Astrocyte (in vitro differentiated cells and primary cell): Measurements from ENCODE around the gene NTN3. TPM values are rescaled to one million over a fixed set of nuclear protein-coding genes. Genes with fewer than 3 reads are reported as not detected.

Experiments
- DNase-seq: peaks from one replicate; pipeline ENCODE4 v3.0.0-alpha.2; 2010; ENCODE audit warnings: low read depth
- FAIRE-seq: peaks from 2 replicates; lab custom pipeline; 2011; peaks lifted over from hg19 to GRCh38; lab: Jason Lieb, UNC
- H2AFZ ChIP-seq: 2 replicates; pipeline ENCODE4 v1.6.0; 2012; ENCODE audit warnings: low read depth, low read length, inconsistent platforms
- H3K27ac ChIP-seq: 2 replicates; pipeline ENCODE4 v1.5.1; 2011; ENCODE audit warnings: low read depth, low read length, inconsistent platforms
- H3K27me3 ChIP-seq: 2 replicates; pipeline ENCODE4 v1.6.0; 2011; ENCODE audit warnings: low read length, inconsistent platforms; ENCODE audit not compliant: insufficient read depth
- H3K36me3 ChIP-seq: 2 replicates; pipeline ENCODE4 v1.5.1; 2011; ENCODE audit warnings: low read length, inconsistent platforms; ENCODE audit not compliant: insufficient read depth
- H3K4me1 ChIP-seq: 2 replicates; pipeline ENCODE4 v1.5.1; 2011; ENCODE audit warnings: low read length, inconsistent platforms; ENCODE audit not compliant: insufficient read depth
- H3K4me2 ChIP-seq: 2 replicates; pipeline ENCODE4 v1.6.0; 2012; ENCODE audit warnings: low read length, inconsistent platforms
- H3K4me3 ChIP-seq: 2 replicates; pipeline ENCODE4 v1.5.1; 2011; ENCODE audit warnings: low read depth, mild to moderate bottlenecking, low read length, inconsistent platforms; ENCODE audit not compliant: insufficient read depth
- H3K79me2 ChIP-seq: 2 replicates; pipeline ENCODE4 v1.6.0; 2012; ENCODE audit warnings: mild to moderate bottlenecking, low read length, inconsistent platforms; ENCODE audit not compliant: insufficient read depth
- H3K9ac ChIP-seq: 2 replicates; pipeline ENCODE4 v1.6.0; 2012; ENCODE audit warnings: mild to moderate bottlenecking, low read length, inconsistent platforms
- H3K9me3 ChIP-seq: 2 replicates; pipeline ENCODE4 v1.5.1; 2012; ENCODE audit warnings: low read depth, mild to moderate bottlenecking, low read length, inconsistent platforms; ENCODE audit not compliant: insufficient read depth
- H4K20me1 ChIP-seq: 2 replicates; pipeline ENCODE4 v1.6.0; 2012; ENCODE audit warnings: low read length, inconsistent platforms; ENCODE audit not compliant: insufficient read depth
- H3K27ac Mint-ChIP-seq: one replicate; pipeline ENCODE4 v1.8.0; 2021; ENCODE audit warnings: mild to moderate bottlenecking, mixed read lengths; ENCODE audit not compliant: unreplicated experiment
- H3K27me3 Mint-ChIP-seq: one replicate; pipeline ENCODE4 v1.8.0; 2021; ENCODE audit warnings: low read depth, mixed read lengths; ENCODE audit not compliant: unreplicated experiment
- H3K36me3 Mint-ChIP-seq: one replicate; pipeline ENCODE4 v1.8.0; 2021; ENCODE audit warnings: low read depth, mixed read lengths; ENCODE audit not compliant: unreplicated experiment
- H3K4me1 Mint-ChIP-seq: one replicate; pipeline ENCODE4 v1.8.0; 2021; ENCODE audit warnings: low read depth, mixed read lengths; ENCODE audit not compliant: unreplicated experiment
- H3K4me3 Mint-ChIP-seq: one replicate; pipeline ENCODE4 v1.8.0; 2021; ENCODE audit warnings: mild to moderate bottlenecking, moderate library complexity, mixed read lengths; ENCODE audit not compliant: unreplicated experiment
- H3K9me3 Mint-ChIP-seq: one replicate; pipeline ENCODE4 v1.8.0; 2021; ENCODE audit warnings: mild to moderate bottlenecking, mixed read lengths; ENCODE audit not compliant: unreplicated experiment
- CTCF ChIP-seq: IDR thresholded peaks from 2 replicates; pipeline ENCODE4 v1.5.1; 2011; ENCODE audit warnings: low read depth, mild to moderate bottlenecking, inconsistent platforms, low read length, moderate library complexity; ENCODE audit not compliant: insufficient read depth
- EZH2 ChIP-seq: IDR thresholded peaks from 2 replicates; pipeline ENCODE4 v1.6.1; 2012; ENCODE audit warnings: mild to moderate bottlenecking, low read length, inconsistent platforms; ENCODE audit not compliant: insufficient read depth
- total RNA-seq: library from RNA; stranded (reverse); gene quantifications from 2 replicates; pipeline ENCODE4 v1.2.1, GENCODE V29; 2021

NTN3 gene
- total RNA-seq, 1 donor from 2014 or later, result 1.1 TPM

GRCh38 chr16:2450975-2451381 is 20.1 kb upstream of the NTN3 start:
- no peak overlapping the region for H3K27ac Mint-ChIP-seq
- no peaks in the 10 kb centered on the region for H3K79me2 ChIP-seq
- H3K9ac ChIP-seq, result no peak overlapping the region
- H3K36me3 ChIP-seq, result peaks cover 18% of the 10 kb centered on the region
- no peaks in the 10 kb centered on the region for H3K4me1 Mint-ChIP-seq
- no peaks in the 10 kb centered on the region for H3K27me3 Mint-ChIP-seq
- no peak overlapping the region for H2AFZ ChIP-seq
- H3K36me3 Mint-ChIP-seq, result peaks cover 14% of the 10 kb centered on the region
- FAIRE-seq (no peak), DNase-seq (no peak)
- no peak overlapping the region for H3K4me3 ChIP-seq
- H3K9me3 Mint-ChIP-seq, result no peaks in the 10 kb centered on the region
- H3K27ac ChIP-seq, result no peak overlapping the region
- TF ChIP-seq CTCF, result no peak
- no peak for TF ChIP-seq EZH2
- no peaks in the 10 kb centered on the region for H3K9me3 ChIP-seq
- peaks cover 14% of the 10 kb centered on the region for H4K20me1 ChIP-seq
- no peak overlapping the region for H3K4me2 ChIP-seq
- H3K27me3 ChIP-seq, result no peaks in the 10 kb centered on the region
- peaks cover 4% of the 10 kb centered on the region for H3K4me1 ChIP-seq
- no peak overlapping the region for H3K4me3 Mint-ChIP-seq

DNA sequence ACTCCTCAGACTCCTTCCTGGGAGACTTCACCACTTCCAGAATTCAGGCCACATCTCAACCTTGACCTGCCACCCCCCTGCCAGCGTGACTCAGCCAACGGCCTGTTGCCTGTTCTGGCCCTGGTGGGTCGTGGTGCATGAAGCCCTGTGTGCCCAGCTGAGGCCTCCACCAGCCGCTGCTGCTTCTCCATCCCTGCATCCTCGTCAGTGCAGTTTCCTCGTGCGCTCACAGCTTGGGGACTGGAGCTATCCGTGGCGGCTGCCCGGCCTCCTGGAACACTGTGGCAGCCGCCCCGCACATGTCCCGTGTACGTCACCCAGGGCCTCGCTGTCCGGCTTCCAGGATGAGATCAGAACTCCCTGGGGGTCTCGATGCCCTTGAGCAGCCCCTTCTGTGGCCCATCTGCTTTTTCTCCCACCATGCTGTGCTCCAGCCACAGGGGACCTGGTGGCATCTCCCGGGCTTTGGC is 19.2 kb upstream of the NTN3 start:
- peaks cover 13% of the 10 kb centered on the region for H3K36me3 Mint-ChIP-seq
- H3K79me2 ChIP-seq, result no peaks in the 10 kb centered on the region
- no peak overlapping the region for H3K27ac ChIP-seq
- no peak for FAIRE-seq
- H3K36me3 ChIP-seq, result peaks cover 20% of the 10 kb centered on the region
- peaks cover 4% of the 10 kb centered on the region for H3K4me1 ChIP-seq
- no peak overlapping the region for H3K4me2 ChIP-seq
- no peak overlapping the region for H3K4me3 ChIP-seq
- no peaks in the 10 kb centered on the region for H3K9me3 Mint-ChIP-seq
- no peaks in the 10 kb centered on the region for H3K9me3 ChIP-seq
- no peak overlapping the region for H3K9ac ChIP-seq
- H2AFZ ChIP-seq, result no peak overlapping the region
- H3K4me1 Mint-ChIP-seq, result no peaks in the 10 kb centered on the region
- H3K27me3 Mint-ChIP-seq, result no peaks in the 10 kb centered on the region
- no peak overlapping the region for H3K27ac Mint-ChIP-seq
- DNase-seq, result no peak
- TF ChIP-seq EZH2, result no peak
- TF ChIP-seq CTCF, result no peak
- peaks cover 19% of the 10 kb centered on the region for H4K20me1 ChIP-seq
- no peaks in the 10 kb centered on the region for H3K27me3 ChIP-seq
- no peak overlapping the region for H3K4me3 Mint-ChIP-seq

DNA sequence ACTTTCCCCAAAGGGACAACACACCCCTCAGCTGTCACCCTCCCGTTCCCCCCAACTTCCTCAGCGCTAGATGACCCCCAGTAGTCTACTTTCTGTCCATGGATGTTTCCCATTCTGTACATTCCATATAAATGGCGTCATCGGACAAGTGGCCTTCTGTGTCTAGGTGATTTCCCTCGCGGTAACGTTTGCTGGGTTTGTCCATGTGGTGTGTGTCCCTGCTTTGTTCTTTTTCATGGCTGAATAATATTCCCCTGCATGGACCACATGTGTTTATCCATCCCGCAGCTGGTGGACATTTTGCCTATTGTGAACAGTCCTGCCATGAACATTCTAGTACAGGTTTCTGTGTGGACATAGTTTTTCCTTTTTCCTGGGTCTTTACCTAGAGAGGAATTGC is 18.4 kb upstream of the NTN3 start:
- Histone ChIP-seq H3K4me3 (no peak overlapping the region), H3K4me1 (peaks cover 3% of the 10 kb centered on the region), H2AFZ (no peak overlapping the region), H4K20me1 (peaks cover 16% of the 10 kb centered on the region), H3K9me3 (no peaks in the 10 kb centered on the region), H3K79me2 (no peaks in the 10 kb centered on the region), H3K36me3 (peaks cover 18% of the 10 kb centered on the region), H3K27me3 (no peaks in the 10 kb centered on the region), H3K4me2 (no peak overlapping the region), H3K9ac (no peak overlapping the region), H3K27ac (no peak overlapping the region)
- H3K9me3 Mint-ChIP-seq, result no peaks in the 10 kb centered on the region
- H3K27ac Mint-ChIP-seq, result no peak overlapping the region
- peaks cover under 1% of the 10 kb centered on the region for H3K4me1 Mint-ChIP-seq
- FAIRE-seq (no peak), DNase-seq (no peak)
- H3K27me3 Mint-ChIP-seq, result no peaks in the 10 kb centered on the region
- no peak overlapping the region for H3K4me3 Mint-ChIP-seq
- TF ChIP-seq CTCF, result no peak
- no peak for TF ChIP-seq EZH2
- peaks cover 13% of the 10 kb centered on the region for H3K36me3 Mint-ChIP-seq
